Fibroblast of lung (primary cell): ENCODE measurements around the gene LRRIQ1. TPM values are rescaled to one million over a fixed set of nuclear protein-coding genes. Genes with fewer than 3 reads are reported as not detected.

Experiments
- DNase-seq, 2 donors: peaks; one replicate each; pipeline versions ENCODE4 v3.0.0 to v3.0.0-alpha.2; 2010; ENCODE audit warnings: low read depth in 2 of 2
- H2AFZ ChIP-seq: 2 replicates; pipeline ENCODE4 v1.5.1; 2012; ENCODE audit warnings: low read length, control low read depth, inconsistent platforms
- H3K27ac ChIP-seq: 2 replicates; pipeline ENCODE4 v1.5.1; 2011; ENCODE audit warnings: low read length, control low read depth; ENCODE audit not compliant: insufficient read depth
- H3K27me3 ChIP-seq: 2 replicates; pipeline ENCODE4 v1.5.1; 2011; ENCODE audit warnings: mild to moderate bottlenecking, low read length; ENCODE audit not compliant: control insufficient read depth, insufficient read depth
- H3K36me3 ChIP-seq: 2 replicates; pipeline ENCODE4 v1.5.1; 2011; ENCODE audit warnings: low read length; ENCODE audit not compliant: control insufficient read depth, insufficient read depth
- H3K4me1 ChIP-seq: 2 replicates; pipeline ENCODE4 v1.5.1; 2011; ENCODE audit warnings: low read length; ENCODE audit not compliant: control insufficient read depth, insufficient read depth; ENCODE audit errors: extremely low read depth
- H3K4me2 ChIP-seq: 2 replicates; pipeline ENCODE4 v1.5.1; 2011; ENCODE audit warnings: low read length, control low read depth; ENCODE audit not compliant: insufficient read depth; ENCODE audit errors: extremely low read depth
- H3K4me3 ChIP-seq, 4 experiments: fragments of 200-600 bp in 1 of 4; sonication (generic) in 1 of 4; replicated peaks in 1 of 4; 2 replicates each; pipeline ENCODE4 v1.5.1; 2011 to 2016; ENCODE audit warnings: low read length in 4 of 4, low read depth in 3 of 4, mild to moderate bottlenecking in 3 of 4, control low read depth in 2 of 4, inconsistent platforms in 1 of 4, mixed read lengths in 1 of 4; ENCODE audit not compliant: insufficient read depth in 1 of 4; ENCODE audit errors: control extremely low read depth in 1 of 4
- H3K79me2 ChIP-seq: 2 replicates; pipeline ENCODE4 v1.5.1; 2012; ENCODE audit warnings: mild to moderate bottlenecking, low read length, inconsistent platforms; ENCODE audit not compliant: control insufficient read depth, insufficient read depth
- H3K9ac ChIP-seq: 2 replicates; pipeline ENCODE4 v1.5.1; 2011; ENCODE audit warnings: mild to moderate bottlenecking, low read length, control low read depth; ENCODE audit not compliant: insufficient read depth
- H3K9me3 ChIP-seq: 2 replicates; pipeline ENCODE4 v1.5.1; 2012; ENCODE audit warnings: low read depth, low read length; ENCODE audit not compliant: control insufficient read depth, insufficient read depth
- H4K20me1 ChIP-seq: 2 replicates; pipeline ENCODE4 v1.5.1; 2011; ENCODE audit warnings: low read length; ENCODE audit not compliant: control insufficient read depth, insufficient read depth; ENCODE audit errors: extremely low read depth
- CTCF ChIP-seq, 2 donors: IDR thresholded peaks in 1 of 2; conservative IDR thresholded peaks in 1 of 2; 1 replicate in 1 of 2; 2 replicates in 1 of 2; pipeline ENCODE4 v1.5.1; 2011 to 2012; ENCODE audit warnings: low read length in 2 of 2, control low read depth in 1 of 2, inconsistent platforms in 1 of 2, low read depth in 1 of 2, mild to moderate bottlenecking in 1 of 2
- EZH2 ChIP-seq: IDR thresholded peaks from 2 replicates; pipeline ENCODE4 v1.5.1; 2012; ENCODE audit warnings: low read length, control low read depth, mild to moderate bottlenecking; ENCODE audit errors: missing control alignments
- polyA minus RNA-seq: library from RNA; depleted of rRNA, polyadenylated mRNA; stranded (reverse); fragments of >200 nt; gene quantifications from 2 replicates; pipeline ENCODE4 v1.2.3, GENCODE V29; 2011; ENCODE audit warnings: low replicate concordance
- polyA plus RNA-seq, 2 donors: library from polyadenylated mRNA; depleted of rRNA in 1 of 2; stranded (reverse) in 1 of 2; unstranded in 1 of 2; fragments of >200 nt; gene quantifications; 2 replicates each; pipeline ENCODE4 v1.2.1, GENCODE V29; 2011 to 2012; ENCODE audit warnings: missing spikeins in 1 of 2
- total RNA-seq: library from RNA; depleted of rRNA; stranded (reverse); fragments of >200 nt; gene quantifications from 2 replicates; pipeline ENCODE4 v1.2.1, GENCODE V29; 2014

The LRRIQ1 gene
- total RNA-seq (under 0.01 TPM in 2 replicates), polyA plus RNA-seq (0.05 and 0.33 TPM in 2 replicates), polyA minus RNA-seq (not detected in 2 replicates)
- not detected in 2 replicates for polyA plus RNA-seq (2012)

- no peaks in the 10 kb centered on the region for H3K27me3 ChIP-seq
- H3K79me2 ChIP-seq: no peaks in the 10 kb centered on the region
- no peak within 1 kb of the TSS for H3K27ac ChIP-seq
- no peaks in the 10 kb centered on the region for H3K36me3 ChIP-seq
- H2AFZ ChIP-seq: peak within 1 kb of the TSS; percentile 90
- peak within 1 kb of the TSS; percentile 59 to 89 (median 62) for H3K4me3 ChIP-seq
- peak within 1 kb of the TSS; percentile 45 for H3K9ac ChIP-seq
- H3K9me3 ChIP-seq: no peaks in the 10 kb centered on the region
- peak within 1 kb of the TSS; percentile 92 for H3K4me2 ChIP-seq
- no peaks in the 10 kb centered on the region for H4K20me1 ChIP-seq
- TF ChIP-seq CTCF (conservative IDR thresholded peaks at IDR 0.05 in 1 of 2, IDR thresholded peaks at IDR 0.05 in 1 of 2; ENCODE audit: low read depth in 1 of 2, low read length in 2 of 2) (no peak), EZH2 (no peak)
- no peaks in the 10 kb centered on the region for H3K4me1 ChIP-seq
- peak; percentile 87 to 92 for DNase-seq
Observed at GRCh38 chr12:85036234-85036707, at the start of gene LRRIQ1, which contains the start of gene TSPAN19. Gene LRRIQ1 (plus strand): TSS chr12:85036351. CDS start chr12:85038177, 1,826 bp downstream. Gene TSPAN19 (minus strand): TSS chr12:85036277. CDS start chr12:85029946, 6,331 bp downstream.

GRCh38 chr12:84986586-84986985 is 49.6 kb upstream of the LRRIQ1 start:
- Histone ChIP-seq H2AFZ (no peak overlapping the region), H3K27me3 (no peaks in the 10 kb centered on the region), H3K4me2 (no peak overlapping the region), H4K20me1 (no peaks in the 10 kb centered on the region), H3K9ac (no peak overlapping the region), H3K27ac (no peak overlapping the region), H3K79me2 (no peaks in the 10 kb centered on the region), H3K4me3 (peak overlapping the region in 1 of 4 experiments; percentile 46), H3K4me1 (no peaks in the 10 kb centered on the region), H3K36me3 (no peaks in the 10 kb centered on the region), H3K9me3 (no peaks in the 10 kb centered on the region)
- peak in 1 of 2 donors; percentile 82 for DNase-seq
- TF ChIP-seq EZH2: no peak
- TF ChIP-seq CTCF (conservative IDR thresholded peaks at IDR 0.05 in 1 of 2, IDR thresholded peaks at IDR 0.05 in 1 of 2; ENCODE audit: low read depth in 1 of 2, low read length in 2 of 2): no peak

GRCh38 chr12:84994426-84994825 is 41.7 kb upstream of the LRRIQ1 start:
- Histone ChIP-seq H2AFZ (no peak overlapping the region), H4K20me1 (no peaks in the 10 kb centered on the region), H3K4me2 (no peak overlapping the region), H3K4me3 (no peak overlapping the region), H3K4me1 (no peaks in the 10 kb centered on the region), H3K27me3 (no peaks in the 10 kb centered on the region), H3K36me3 (no peaks in the 10 kb centered on the region), H3K79me2 (no peaks in the 10 kb centered on the region), H3K9ac (no peak overlapping the region), H3K27ac (no peak overlapping the region), H3K9me3 (no peaks in the 10 kb centered on the region)
- DNase-seq: peak in 1 of 2 donors; percentile 75
- no peak for TF ChIP-seq CTCF (conservative IDR thresholded peaks at IDR 0.05 in 1 of 2, IDR thresholded peaks at IDR 0.05 in 1 of 2; ENCODE audit: low read depth in 1 of 2, low read length in 2 of 2)
- no peak for TF ChIP-seq EZH2
